ENCODE results near the gene JAZF1.

- TF ChIP-seq CTCF (IDR thresholded peaks at IDR 0.05) (no peak), POLR2A (IDR thresholded peaks at IDR 0.05) (no peak)
Measured at GRCh38 chr7:28033386-28033785, 147.2 kb downstream of the JAZF1 start.

Measured in testis (tissue), 2 donors.